ENCODE results near the gene DEAF1.
"Not testable (repeated sequence)": the region's sequence is repeated elsewhere in the genome, so short reads cannot be mapped to it uniquely, and the experiment has no call there.

DEAF1 gene

DNA sequence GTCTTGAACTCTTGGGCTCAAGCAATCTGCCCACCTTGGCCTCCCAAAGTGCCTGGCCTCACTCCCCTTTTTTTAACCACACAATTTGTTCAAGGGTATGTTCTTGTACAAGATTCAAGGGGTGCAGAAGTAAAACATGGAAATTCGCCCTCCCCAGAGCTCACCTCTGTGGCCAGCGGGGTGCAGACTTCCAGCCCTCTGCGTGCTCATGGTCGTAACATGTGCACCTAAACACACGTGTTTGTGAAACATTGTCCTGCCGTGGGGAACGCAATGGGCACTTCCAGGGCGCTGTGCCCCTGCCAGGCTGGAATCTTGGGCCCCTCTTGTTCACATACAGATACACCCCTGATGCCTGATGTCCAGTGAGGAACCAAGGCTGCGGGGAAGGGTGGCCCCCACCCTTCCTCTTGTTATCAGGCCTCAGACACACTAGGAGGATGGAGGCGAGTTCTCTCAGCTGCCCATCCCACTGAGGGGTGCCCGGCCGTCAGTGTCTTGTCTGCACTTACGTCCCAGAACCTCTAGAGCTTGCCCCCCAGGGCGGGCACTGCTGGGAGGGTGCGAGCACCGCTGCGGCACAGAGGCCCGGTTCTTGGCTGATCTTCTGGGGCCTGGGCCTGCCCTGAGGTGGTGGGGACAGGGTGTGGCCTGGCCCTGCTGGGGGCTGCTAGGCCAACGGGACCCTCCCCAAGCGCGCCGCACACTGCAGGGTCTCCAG lies 6.9 kb upstream of the DEAF1 start:
- no peak for DNase-seq (ENCODE audit: low spot score)

- no peak for DNase-seq (ENCODE audit: low spot score)
These were observed 4.7 kb upstream of the DEAF1 start for GRCh38 chr11:699753-700152.

- no peak for DNase-seq (ENCODE audit: low spot score)
These were observed 4.1 kb upstream of the DEAF1 start for GRCh38 chr11:699116-699508.

DNA sequence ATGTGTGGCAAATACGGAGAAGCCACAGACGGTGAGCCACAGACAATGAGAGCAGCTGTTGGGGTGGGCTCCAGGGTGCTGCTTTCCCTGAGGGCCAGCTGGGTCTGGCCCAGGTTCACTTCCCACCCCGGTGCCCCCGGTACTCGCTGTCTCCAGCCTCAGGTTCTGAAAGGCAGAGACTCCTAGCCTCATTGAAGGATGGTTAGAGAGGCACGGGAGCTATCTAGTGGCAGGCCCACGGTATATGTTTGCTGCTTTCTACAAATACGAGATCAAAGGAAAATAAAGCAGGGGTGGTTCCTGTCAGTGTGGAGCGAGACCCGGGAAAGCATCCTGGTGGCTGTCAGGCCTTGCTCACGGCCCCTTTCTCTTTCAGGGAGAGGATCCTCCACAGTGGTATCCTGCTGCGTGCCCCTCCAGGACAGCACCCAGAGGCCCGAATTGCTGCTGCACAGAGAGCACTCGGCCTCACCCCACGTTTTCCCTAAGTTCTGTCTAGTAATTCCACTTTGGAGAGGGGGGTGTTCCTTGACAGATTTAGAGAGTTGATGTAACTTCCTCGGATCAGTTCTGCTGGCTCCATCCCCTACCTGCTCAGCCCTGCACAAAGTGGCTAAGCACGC lies 3.6 kb upstream of the DEAF1 start:
- DNase-seq (ENCODE audit: low spot score) = no peak

- DNase-seq (ENCODE audit: low spot score) = no peak
These were observed 2.8 kb upstream of the DEAF1 start for GRCh38 chr11:697811-698311.

DNA sequence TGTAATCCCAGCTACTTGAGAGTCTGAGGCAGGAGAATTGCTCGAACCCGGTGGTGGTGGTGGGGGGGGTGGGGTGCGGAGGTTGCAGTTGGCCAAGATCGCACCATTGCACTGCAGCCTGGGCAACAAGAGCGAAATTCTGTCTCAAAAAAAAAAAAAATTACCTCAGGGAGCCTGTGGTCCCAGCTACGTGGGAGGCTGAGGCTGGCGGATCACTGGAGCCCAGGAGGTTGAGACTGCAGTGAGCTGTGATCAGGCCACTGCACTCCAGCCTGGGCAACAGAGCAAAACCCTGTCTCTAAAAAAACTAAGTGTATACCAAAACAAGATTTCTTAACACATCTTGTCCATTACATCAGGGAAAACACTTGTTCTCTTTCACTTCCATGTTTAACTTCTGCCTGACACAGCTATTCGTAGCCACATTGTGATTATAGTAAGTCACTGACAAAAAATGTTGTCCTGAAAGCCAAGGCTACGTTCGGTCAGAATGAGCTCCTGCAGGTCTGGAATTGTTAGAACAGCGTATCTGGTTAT lies 2.0 kb upstream of the DEAF1 start:
- DNase-seq (ENCODE audit: low spot score) = no peak

GRCh38 chr11:695538-696248 lies 671 bp upstream of the DEAF1 start, which contains the start of gene TMEM80:
Gene TMEM80 (plus strand): TSS chr11:695816. CDS start chr11:695828, 12 bp downstream.
- peak; percentile 98 for DNase-seq (ENCODE audit: low spot score)

DNA sequence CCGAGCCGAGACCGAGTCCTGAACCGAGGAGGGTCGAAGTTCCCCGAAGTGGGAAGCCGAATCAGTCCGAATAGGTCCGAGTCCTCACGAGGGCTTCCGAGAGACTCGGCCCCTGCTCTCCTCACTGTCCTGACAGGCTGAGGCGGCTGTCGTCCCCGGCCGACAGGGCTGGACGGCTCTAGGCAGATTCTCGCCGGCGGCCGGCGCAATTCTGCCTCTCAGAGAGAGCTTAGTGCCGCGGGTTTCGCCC lies 191 bp upstream of the DEAF1 start:
- DNase-seq (ENCODE audit: low spot score) = no peak

DNA sequence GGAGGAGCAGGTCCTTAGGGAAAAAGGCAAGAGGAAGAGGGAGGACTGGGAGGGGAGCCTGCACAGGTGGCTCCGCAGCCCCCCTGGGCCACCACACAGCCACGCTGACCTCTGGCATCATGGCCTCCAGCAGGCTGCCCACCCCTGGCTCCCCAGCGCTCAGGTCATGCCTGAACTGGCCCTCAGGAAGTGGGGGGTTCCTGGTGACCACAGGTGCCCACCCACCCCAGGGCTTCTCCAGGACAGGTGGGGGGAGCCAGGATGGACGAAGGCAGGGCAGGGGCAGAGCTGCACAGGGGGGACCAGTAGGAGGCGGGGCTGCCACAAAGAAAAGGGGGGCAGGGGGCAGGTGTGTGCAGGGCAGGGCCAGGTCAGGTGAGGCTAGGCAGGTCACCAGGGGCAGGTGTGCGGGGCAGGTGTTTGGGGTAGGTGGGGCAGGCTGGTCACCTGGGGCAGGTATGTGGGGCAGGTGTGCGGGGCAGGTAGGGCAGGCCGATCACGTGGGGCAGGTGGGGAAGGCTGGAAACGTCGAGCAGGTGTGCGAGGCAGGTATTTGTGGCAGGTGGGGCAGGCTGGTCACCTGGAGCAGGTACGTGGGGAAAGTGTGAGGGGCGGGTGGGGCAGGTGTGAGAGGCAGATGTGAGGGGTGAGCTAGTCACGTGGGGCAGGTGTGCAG lies 997 bp downstream of the DEAF1 start:
- DNase-seq (ENCODE audit: low spot score) = no peak

GRCh38 chr11:693415-693831 lies 1.6 kb downstream of the DEAF1 start:
- no peak for DNase-seq (ENCODE audit: low spot score)

DNA sequence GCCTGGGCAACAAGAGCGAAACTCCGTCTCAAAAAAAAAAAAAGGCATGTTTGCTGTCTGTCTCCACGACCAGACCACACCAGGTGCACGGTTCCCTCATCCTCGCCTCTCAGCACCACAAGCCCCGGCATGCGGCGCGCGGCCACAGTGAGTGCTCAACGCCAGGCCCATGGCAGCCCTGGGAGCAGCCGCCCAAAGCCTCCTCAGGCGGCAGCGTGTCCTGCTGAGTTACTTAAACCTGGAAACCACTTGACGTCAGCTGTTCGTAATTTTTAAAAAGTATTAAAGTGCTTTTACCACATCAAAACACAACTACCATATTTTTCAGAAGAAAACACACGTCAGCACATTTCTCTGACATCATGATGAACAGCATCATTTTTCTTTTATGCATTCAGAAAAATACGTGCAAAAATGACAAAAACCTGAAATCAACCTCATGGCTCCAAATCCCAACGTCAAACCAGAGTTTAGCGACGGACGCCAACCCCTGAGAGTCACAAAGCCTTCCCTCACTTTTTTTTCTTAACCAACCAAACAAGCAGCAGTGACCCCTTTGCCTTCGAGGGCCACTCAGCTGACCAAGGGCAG lies 2.1 kb downstream of the DEAF1 start:
- no peak for DNase-seq (ENCODE audit: low spot score)

DNA sequence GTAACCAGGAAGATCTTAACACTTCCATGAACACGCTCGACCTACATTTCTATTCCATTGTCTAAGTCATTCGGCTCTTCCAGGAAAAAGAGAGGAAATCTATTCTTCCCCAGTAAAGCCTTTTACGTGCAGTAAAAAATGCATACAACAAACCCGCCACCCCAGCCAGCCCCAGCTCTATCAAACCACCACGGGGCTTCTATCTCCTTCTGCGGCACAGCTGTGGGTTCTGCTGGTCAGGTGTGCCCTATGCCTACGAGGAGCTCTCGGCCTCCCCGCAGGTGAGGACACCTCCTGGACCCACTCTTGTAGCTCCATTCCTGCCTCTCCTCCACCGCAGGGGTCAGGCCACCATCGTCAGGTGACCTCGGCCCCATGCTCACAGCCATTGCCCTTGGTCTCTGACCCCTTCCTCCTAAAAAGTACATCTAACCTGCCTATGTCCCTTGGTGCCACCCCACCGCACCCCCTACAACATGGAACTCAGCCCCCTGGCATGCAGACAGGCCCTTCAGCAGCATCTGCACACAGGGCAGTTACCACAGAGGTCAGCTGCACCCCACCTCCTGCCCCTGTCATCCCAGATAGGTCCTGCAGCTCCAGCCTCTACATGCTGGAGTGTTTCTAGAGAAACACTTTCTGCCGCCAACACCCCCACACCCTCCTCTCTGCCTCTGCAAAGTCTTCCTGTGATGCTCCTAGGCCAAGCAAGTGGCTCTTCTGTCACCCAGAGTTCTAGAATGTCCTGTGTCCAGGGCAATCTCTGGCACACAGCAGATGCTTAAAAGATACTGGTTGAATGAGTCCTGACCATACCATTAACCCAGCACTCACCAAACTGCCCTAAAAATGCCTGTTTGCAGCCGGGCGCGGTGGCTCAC lies 3.1 kb downstream of the DEAF1 start:
- DNase-seq (ENCODE audit: low spot score) = no peak

- peak; percentile 66 for DNase-seq (ENCODE audit: low spot score)
These were observed 4.0 kb downstream of the DEAF1 start for GRCh38 chr11:690738-691633.

DNA sequence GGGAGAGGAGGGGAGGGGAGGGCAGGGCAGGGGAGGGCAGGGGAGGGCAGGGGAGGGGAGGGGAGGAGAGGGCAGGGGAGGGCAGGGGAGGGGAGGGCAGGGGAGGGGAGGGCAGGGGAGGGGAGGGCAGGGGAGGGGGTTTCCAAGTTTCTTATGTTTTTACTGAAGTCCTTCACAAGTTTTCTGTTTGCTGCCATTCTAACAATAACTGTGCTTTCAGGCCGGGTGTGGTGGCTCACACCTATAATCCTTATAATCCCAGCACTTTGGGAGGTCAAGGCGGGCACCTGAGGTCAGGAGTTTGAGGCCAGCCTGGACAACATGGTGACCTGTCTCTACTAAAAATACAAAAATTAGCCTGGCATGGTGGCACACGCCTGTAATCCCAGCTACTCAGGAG lies 4.8 kb downstream of the DEAF1 start:
- not testable (repeated sequence) for DNase-seq (ENCODE audit: low spot score)

- DNase-seq (ENCODE audit: low spot score) = no peak
These were observed 5.4 kb downstream of the DEAF1 start for GRCh38 chr11:689625-690024.

GRCh38 chr11:688681-689080 lies 6.3 kb downstream of the DEAF1 start:
- DNase-seq (ENCODE audit: low spot score) = no peak

DNA sequence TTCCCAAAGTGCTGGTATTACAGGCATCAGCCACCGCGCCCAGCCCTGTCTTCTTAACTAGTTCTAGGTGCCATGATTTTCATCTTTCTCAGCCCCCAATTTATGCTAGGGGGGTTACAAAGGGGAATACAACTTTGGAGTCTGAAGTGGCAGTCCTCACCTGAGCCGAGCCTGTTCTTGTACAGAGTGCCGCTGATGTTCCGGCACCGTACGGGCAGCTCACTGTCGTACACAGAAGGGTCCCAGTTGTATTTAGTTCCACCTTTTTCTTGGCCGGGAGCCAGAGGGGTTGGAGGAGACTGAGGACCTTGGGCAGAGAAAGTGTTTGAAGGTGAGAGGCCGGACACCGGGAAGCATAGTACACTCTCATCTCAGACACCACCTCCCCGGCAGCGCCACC lies 7.3 kb downstream of the DEAF1 start:
- DNase-seq (ENCODE audit: low spot score) = no peak

GRCh38 chr11:686451-687243 lies 8.4 kb downstream of the DEAF1 start:
- no peak for DNase-seq (ENCODE audit: low spot score)

- peak; percentile 62 for DNase-seq (ENCODE audit: low spot score)
These were observed 14.1 kb downstream of the DEAF1 start for GRCh38 chr11:680970-681369.

Data from putamen (tissue), 1 donor.